ENCODE results near the gene FFAR1.
"Not testable (repeated sequence)": the region's sequence is repeated elsewhere in the genome, so short reads cannot be mapped to it uniquely, and the experiment has no call there.

FFAR1 gene

DNA sequence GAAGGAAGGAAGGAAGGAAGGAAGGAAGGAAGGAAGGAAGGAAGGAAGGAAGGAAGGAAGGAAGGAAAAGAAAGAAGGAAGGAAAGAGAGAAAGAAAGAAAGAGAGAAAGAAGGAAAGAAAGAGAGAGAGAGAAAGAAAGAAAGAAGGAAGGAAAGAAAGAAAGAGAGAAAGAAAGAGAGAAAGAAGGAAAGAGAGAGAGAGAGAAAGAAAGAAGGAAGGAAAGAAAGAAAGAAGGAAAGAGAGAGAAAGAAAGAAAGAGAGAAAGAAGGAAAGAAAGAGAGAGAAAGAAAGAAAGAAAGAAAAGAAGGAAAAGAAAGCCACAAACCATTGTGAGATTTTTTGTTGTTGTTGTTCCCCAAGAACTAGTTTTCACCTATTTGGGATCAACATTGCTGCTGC lies 26.3 kb downstream of the FFAR1 start:
- peaks cover 24% of the 10 kb centered on the region for H3K27me3 Mint-ChIP-seq (ENCODE audit: low read depth)
- not testable (repeated sequence) for H3K9me3 Mint-ChIP-seq; H3K4me1 Mint-ChIP-seq (ENCODE audit: low read depth); H3K36me3 Mint-ChIP-seq (ENCODE audit: low read depth); H3K27ac Mint-ChIP-seq; H3K4me3 Mint-ChIP-seq

DNA sequence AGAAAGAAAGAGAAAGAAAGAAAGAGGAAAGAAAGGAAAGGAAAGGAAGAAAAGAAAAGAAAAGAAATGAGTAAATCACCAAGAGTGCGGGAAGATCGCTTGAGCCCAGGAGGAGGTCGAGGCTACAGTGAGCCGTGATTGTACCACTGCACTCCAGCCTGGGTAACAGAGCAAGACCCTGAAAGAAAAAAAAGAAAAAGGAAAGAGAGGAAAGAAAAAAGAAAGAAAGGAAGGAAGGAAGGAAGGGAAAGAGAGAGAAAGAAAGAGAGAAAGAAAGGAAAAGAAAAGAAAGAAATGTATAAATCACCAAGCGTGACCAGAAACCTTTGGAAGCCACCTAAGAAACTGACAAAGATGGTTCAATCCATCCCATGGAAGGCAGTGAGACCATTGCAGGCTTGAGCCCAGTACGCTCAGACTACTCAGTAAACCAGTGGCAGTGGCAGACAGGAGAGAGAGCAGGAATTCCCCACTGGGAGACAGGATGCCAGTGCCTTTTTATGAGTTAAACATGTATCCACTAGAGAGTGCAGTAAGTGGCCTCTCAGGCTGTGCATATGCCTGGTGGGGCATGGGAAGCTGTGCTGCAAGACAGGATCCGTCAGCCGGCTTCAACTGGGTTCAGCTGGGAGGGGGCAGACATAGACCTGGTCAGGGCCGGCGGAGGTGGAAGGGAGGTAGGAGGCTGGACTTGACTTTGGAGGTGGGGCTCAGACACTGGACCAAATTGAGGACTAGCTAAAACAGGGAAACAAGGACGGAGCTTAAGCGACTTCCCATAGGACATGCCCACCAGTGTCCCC lies 28.0 kb downstream of the FFAR1 start:
- Mint-ChIP-seq H3K36me3 (ENCODE audit: low read depth) (no peaks in the 10 kb centered on the region), H3K4me1 (ENCODE audit: low read depth) (peaks cover 8% of the 10 kb centered on the region), H3K27me3 (ENCODE audit: low read depth) (peaks cover 23% of the 10 kb centered on the region), H3K9me3 (no peaks in the 10 kb centered on the region), H3K4me3 (no peak overlapping the region), H3K27ac (no peak overlapping the region)

DNA sequence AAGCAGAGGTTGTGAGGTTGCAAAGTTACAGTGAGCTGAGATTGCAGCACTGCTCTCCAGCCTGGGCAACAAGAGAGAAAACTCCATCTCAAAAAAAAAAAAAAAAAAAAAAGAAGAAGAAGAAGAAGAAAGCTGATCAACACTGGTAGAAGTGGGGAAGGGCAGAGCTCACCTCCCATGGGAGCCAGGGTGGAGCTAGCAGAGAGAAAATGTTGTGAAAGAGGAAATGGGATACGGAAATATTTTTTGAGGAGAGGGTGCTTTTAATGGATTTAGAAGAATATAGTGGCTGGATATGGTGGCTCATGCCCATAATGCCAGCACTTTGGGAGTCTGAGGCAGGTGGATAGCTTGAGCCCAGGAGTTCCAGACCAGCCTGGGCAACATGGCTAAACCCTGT lies 30.0 kb downstream of the FFAR1 start:
- H3K4me3 Mint-ChIP-seq, result no peak overlapping the region
- no peaks in the 10 kb centered on the region for H3K36me3 Mint-ChIP-seq (ENCODE audit: low read depth)
- H3K4me1 Mint-ChIP-seq (ENCODE audit: low read depth), result peaks cover 8% of the 10 kb centered on the region
- no peak overlapping the region for H3K27ac Mint-ChIP-seq
- peaks cover 35% of the 10 kb centered on the region for H3K27me3 Mint-ChIP-seq (ENCODE audit: low read depth)
- no peaks in the 10 kb centered on the region for H3K9me3 Mint-ChIP-seq

GRCh38 chr19:35378356-35378755 lies 30.7 kb downstream of the FFAR1 start:
- no peak overlapping the region for H3K4me3 Mint-ChIP-seq
- H3K9me3 Mint-ChIP-seq, result peaks cover 3% of the 10 kb centered on the region
- H3K36me3 Mint-ChIP-seq (ENCODE audit: low read depth), result no peaks in the 10 kb centered on the region
- no peak overlapping the region for H3K27ac Mint-ChIP-seq
- H3K4me1 Mint-ChIP-seq (ENCODE audit: low read depth), result peaks cover 8% of the 10 kb centered on the region
- H3K27me3 Mint-ChIP-seq (ENCODE audit: low read depth), result peaks cover 35% of the 10 kb centered on the region

DNA sequence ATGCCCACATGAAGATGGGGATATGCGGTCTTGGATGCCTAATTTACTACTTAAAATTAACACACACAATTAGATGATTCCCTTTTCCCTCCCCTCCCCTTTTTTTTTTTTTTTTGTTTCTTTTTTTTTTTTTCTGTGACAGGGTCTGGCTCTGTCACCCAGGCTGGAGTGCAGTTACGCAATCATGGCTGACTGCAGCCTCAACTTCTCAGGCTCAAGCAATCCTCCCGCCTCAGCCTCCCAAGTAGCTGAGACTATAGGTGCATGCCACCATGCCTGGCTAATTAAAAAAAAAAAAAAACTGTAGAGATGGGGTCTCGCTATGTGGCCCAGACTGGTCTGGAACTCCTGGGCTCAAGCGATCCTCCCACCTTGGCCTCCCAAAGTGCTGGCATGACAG lies 31.8 kb downstream of the FFAR1 start:
- H3K9me3 Mint-ChIP-seq; H3K4me3 Mint-ChIP-seq; H3K27ac Mint-ChIP-seq; H3K4me1 Mint-ChIP-seq (ENCODE audit: low read depth); H3K36me3 Mint-ChIP-seq (ENCODE audit: low read depth): not testable (repeated sequence)
- H3K27me3 Mint-ChIP-seq (ENCODE audit: low read depth), result peaks cover 35% of the 10 kb centered on the region

GRCh38 chr19:35379992-35380391 lies 32.3 kb downstream of the FFAR1 start:
- peaks cover 10% of the 10 kb centered on the region for H3K9me3 Mint-ChIP-seq
- H3K4me3 Mint-ChIP-seq, result no peak overlapping the region
- peaks cover 31% of the 10 kb centered on the region for H3K27me3 Mint-ChIP-seq (ENCODE audit: low read depth)
- no peaks in the 10 kb centered on the region for H3K36me3 Mint-ChIP-seq (ENCODE audit: low read depth)
- H3K27ac Mint-ChIP-seq, result no peak overlapping the region
- H3K4me1 Mint-ChIP-seq (ENCODE audit: low read depth), result peaks cover 5% of the 10 kb centered on the region

DNA sequence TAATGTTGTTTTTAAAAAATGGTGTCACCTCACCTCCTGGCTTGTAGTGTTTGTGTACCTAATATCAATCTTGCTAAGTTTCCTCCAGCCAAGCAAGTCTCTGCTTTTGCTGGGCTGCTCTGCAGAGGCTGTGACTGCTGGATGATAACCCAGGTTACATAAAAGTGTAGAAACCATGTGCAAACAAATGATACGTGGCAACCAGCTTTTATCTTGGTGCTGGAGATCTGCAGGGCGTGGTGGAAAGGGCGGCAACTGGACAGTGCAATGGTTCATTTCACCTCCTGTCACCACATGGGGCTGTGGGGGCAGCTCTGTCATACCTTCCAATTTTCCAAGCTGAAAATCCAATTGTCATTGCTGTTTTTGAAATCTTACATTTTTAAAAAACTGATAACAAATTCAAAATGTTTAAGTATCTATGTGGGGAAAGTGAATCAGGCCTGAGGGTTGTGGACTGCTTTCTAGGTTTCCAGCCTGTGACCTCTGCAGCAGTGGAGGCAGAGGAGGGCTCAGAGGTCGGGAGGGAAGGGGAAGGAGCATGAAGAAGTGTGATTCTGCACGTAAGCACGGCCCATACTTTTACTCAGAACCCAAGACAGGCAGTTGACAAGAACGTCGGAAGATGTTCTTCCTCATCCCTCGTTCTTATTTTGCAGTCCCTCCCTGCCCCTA lies 32.9 kb downstream of the FFAR1 start:
- peaks cover 10% of the 10 kb centered on the region for H3K9me3 Mint-ChIP-seq
- H3K4me1 Mint-ChIP-seq (ENCODE audit: low read depth), result peaks cover 5% of the 10 kb centered on the region
- no peaks in the 10 kb centered on the region for H3K36me3 Mint-ChIP-seq (ENCODE audit: low read depth)
- no peak overlapping the region for H3K4me3 Mint-ChIP-seq
- no peak overlapping the region for H3K27ac Mint-ChIP-seq
- H3K27me3 Mint-ChIP-seq (ENCODE audit: low read depth), result peaks cover 25% of the 10 kb centered on the region

GRCh38 chr19:35381318-35381717 lies 33.6 kb downstream of the FFAR1 start:
- H3K27me3 Mint-ChIP-seq (ENCODE audit: low read depth), result peaks cover 24% of the 10 kb centered on the region
- H3K27ac Mint-ChIP-seq, result no peak overlapping the region
- H3K4me1 Mint-ChIP-seq (ENCODE audit: low read depth), result peaks cover 2% of the 10 kb centered on the region
- peaks cover under 1% of the 10 kb centered on the region for H3K36me3 Mint-ChIP-seq (ENCODE audit: low read depth)
- no peak overlapping the region for H3K4me3 Mint-ChIP-seq
- H3K9me3 Mint-ChIP-seq, result peaks cover 11% of the 10 kb centered on the region

GRCh38 chr19:35381926-35382325 lies 34.2 kb downstream of the FFAR1 start:
- Mint-ChIP-seq H3K4me1 (ENCODE audit: low read depth) (peaks cover 2% of the 10 kb centered on the region), H3K9me3 (peaks cover 15% of the 10 kb centered on the region), H3K27ac (no peak overlapping the region), H3K4me3 (no peak overlapping the region), H3K36me3 (ENCODE audit: low read depth) (peaks cover 2% of the 10 kb centered on the region), H3K27me3 (ENCODE audit: low read depth) (peaks cover 24% of the 10 kb centered on the region)

DNA sequence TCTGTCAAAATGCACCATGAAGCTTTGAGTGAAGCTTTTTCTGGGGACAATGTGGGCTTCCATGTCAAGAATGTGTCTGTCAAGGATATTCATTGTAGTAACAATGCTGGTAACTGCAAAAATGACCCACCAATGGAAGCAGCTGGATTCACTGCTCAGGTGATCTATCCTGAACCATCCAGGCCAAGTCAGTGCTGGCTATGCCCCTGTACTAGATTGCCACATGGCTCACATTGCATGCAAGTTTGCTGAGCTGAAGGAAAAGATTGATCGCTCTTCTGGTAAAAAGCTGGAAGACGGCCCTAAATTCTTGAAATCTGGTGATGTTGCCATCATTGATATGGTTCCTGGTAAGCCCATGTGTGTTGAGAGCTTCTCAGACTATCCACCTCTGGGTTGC lies 35.8 kb downstream of the FFAR1 start:
- H3K36me3 Mint-ChIP-seq (ENCODE audit: low read depth), result peaks cover 2% of the 10 kb centered on the region
- H3K27me3 Mint-ChIP-seq (ENCODE audit: low read depth), result peaks cover 21% of the 10 kb centered on the region
- peaks cover 15% of the 10 kb centered on the region for H3K9me3 Mint-ChIP-seq
- no peak overlapping the region for H3K4me3 Mint-ChIP-seq
- H3K4me1 Mint-ChIP-seq (ENCODE audit: low read depth), result no peaks in the 10 kb centered on the region
- no peak overlapping the region for H3K27ac Mint-ChIP-seq

GRCh38 chr19:35388277-35389054 lies 40.8 kb downstream of the FFAR1 start:
- Mint-ChIP-seq H3K27me3 (ENCODE audit: low read depth) (no peaks in the 10 kb centered on the region), H3K36me3 (ENCODE audit: low read depth) (peaks cover 2% of the 10 kb centered on the region), H3K9me3 (peaks cover 12% of the 10 kb centered on the region), H3K4me3 (no peak overlapping the region), H3K4me1 (ENCODE audit: low read depth) (no peaks in the 10 kb centered on the region), H3K27ac (no peak overlapping the region)

DNA sequence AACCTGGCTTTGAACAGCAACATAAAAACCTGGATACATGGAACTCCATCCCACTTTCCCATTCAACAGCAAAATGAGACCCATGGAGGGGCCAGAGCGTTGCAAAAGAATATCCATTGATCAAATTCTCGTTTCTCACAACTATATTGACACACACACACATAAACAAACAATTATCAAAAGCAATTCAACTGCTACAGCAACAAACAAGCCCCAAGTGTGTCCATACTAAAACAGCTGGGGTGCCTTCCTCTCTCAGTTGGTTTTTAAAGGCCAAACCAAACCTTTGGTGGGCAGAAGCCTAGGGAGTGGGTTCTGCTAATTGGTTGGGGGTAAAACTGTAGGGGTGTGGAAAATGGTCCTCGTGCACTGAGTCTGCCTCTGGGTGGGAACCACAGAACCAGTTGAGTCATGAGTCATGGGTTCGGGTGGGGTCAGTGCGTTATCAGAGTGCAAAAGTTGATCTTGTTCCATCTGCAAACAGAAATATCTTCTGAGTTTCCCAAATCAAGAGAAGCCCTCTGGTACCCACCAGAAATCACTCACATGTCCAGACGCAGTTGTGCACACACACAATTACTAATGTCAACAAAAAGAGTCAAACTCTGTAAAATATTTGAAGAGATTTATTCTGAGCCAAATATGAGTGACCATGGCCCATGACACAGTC lies 41.6 kb downstream of the FFAR1 start:
- H3K4me3 Mint-ChIP-seq, result no peak overlapping the region
- peaks cover 8% of the 10 kb centered on the region for H3K9me3 Mint-ChIP-seq
- H3K27me3 Mint-ChIP-seq (ENCODE audit: low read depth), result no peaks in the 10 kb centered on the region
- H3K27ac Mint-ChIP-seq, result no peak overlapping the region
- H3K36me3 Mint-ChIP-seq (ENCODE audit: low read depth), result peaks cover 2% of the 10 kb centered on the region
- no peaks in the 10 kb centered on the region for H3K4me1 Mint-ChIP-seq (ENCODE audit: low read depth)

- no peak overlapping the region for H3K4me3 Mint-ChIP-seq
- no peaks in the 10 kb centered on the region for H3K27me3 Mint-ChIP-seq (ENCODE audit: low read depth)
- H3K36me3 Mint-ChIP-seq (ENCODE audit: low read depth), result no peaks in the 10 kb centered on the region
- no peaks in the 10 kb centered on the region for H3K4me1 Mint-ChIP-seq (ENCODE audit: low read depth)
- H3K27ac Mint-ChIP-seq, result no peak overlapping the region
- H3K9me3 Mint-ChIP-seq, result no peaks in the 10 kb centered on the region
Measured at GRCh38 chr19:35392742-35393715, 45.3 kb downstream of the FFAR1 start.
